Gastrocnemius medialis (tissue), 4 donors: ENCODE results near the gene WWOX. TPM values are rescaled to one million over a fixed set of nuclear protein-coding genes. Genes with fewer than 3 reads are reported as not detected.

Experiments used
- ATAC-seq, 2 donors: fragments of 150-250 bp; one replicate each; pipeline ENCODE4 v1.9.1; 2016
- DNase-seq, 2 donors: peaks; one replicate each; pipeline ENCODE4 v3.0.0-alpha.2; 2019
- H3K27ac ChIP-seq, 4 donors: fragments of 200-600 bp; sonication (generic); 1 replicate in 1 of 4; 2 replicates in 3 of 4; pipeline ENCODE4 v1.5.1; 2016 to 2018; ENCODE audit warnings: mild to moderate bottlenecking in 2 of 4, moderate library complexity in 1 of 4
- H3K27me3 ChIP-seq, 3 donors: fragments of 200-600 bp; sonication (generic) in 2 of 3; 1 replicate in 1 of 3; 2 replicates in 2 of 3; pipeline versions ENCODE4 v1.5.1 to v1.6.0; 2016 to 2019; ENCODE audit warnings: mild to moderate bottlenecking in 1 of 3, moderate library complexity in 1 of 3
- H3K36me3 ChIP-seq, 2 donors: fragments of 200-600 bp; sonication (generic) in 1 of 2; one replicate each; pipeline ENCODE4 v1.5.1; 2017 to 2018
- H3K4me1 ChIP-seq, 2 donors: fragments of 200-600 bp; sonication (generic) in 1 of 2; one replicate each; pipeline ENCODE4 v1.5.1; 2016 to 2017; ENCODE audit warnings: mild to moderate bottlenecking in 2 of 2
- H3K4me3 ChIP-seq, 4 donors: fragments of 200-600 bp; sonication (generic) in 3 of 4; 1 replicate in 1 of 4; 2 replicates in 3 of 4; pipeline ENCODE4 v1.5.1; 2016 to 2019; ENCODE audit warnings: mild to moderate bottlenecking in 2 of 4
- H3K9me3 ChIP-seq, 3 donors: fragments of 200-600 bp; sonication (generic) in 2 of 3; 1 replicate in 1 of 3; 2 replicates in 2 of 3; pipeline ENCODE4 v1.5.1; 2016 to 2019
- CTCF ChIP-seq, 5 experiments: fragments of 450-650 bp in 3 of 5; fragments of 200-600 bp in 2 of 5; sonication (generic) in 2 of 5; IDR thresholded peaks in 4 of 5; conservative IDR thresholded peaks in 1 of 5; 1 replicate in 4 of 5; 2 replicates in 1 of 5; pipeline ENCODE4 v1.5.1; 2016 to 2019; ENCODE audit warnings: antibody characterized with exemption in 5 of 5, mild to moderate bottlenecking in 3 of 5, moderate library complexity in 3 of 5
- POLR2A ChIP-seq, 2 donors: fragments of 450-650 bp; IDR thresholded peaks; one replicate each; pipeline ENCODE4 v1.6.1; 2017; ENCODE audit warnings: antibody characterized with exemption in 2 of 2, mild to moderate bottlenecking in 2 of 2, moderate library complexity in 2 of 2
- in situ Hi-C, 4 donors: fragments of 200-750 bp; cut with MboI; loops; one replicate each; pipeline versions ENCODE4 v1.15.0 to v1.8.0; 2017; ENCODE audit warnings: low sequenced_read_pairs in 4 of 4
- intact Hi-C: fragments of 100-400 bp; cut with DNase I; formaldehyde crosslinking; loops from one replicate; pipeline ENCODE4 v1.15.1; 2023; ENCODE audit warnings: low total_unique reads
- total RNA-seq, 4 donors: library from RNA; depleted of rRNA; stranded (reverse); fragments of >200 nt; gene quantifications; one replicate each; pipeline versions ENCODE4 v1.1.0 to v1.2.3, GENCODE V29; 2016

Gene WWOX
- total RNA-seq, 4 donors from 2014 or later: 3.3 to 13.0 (median 6.0) TPM

GRCh38 chr16:78235168-78235800 is 135.8 kb downstream of the WWOX start:
- H3K4me3 ChIP-seq: no peak overlapping the region
- in situ Hi-C loops: loop anchor here (5.0 to 10.0 kb wide), 2 partner anchors 110 to 113 kb away; no protein-coding TSS in a partner anchor
- intact Hi-C loops: loop anchor here (1.0 kb wide), 1 partner anchor 112 kb away; no protein-coding TSS in a partner anchor
- no peaks in the 10 kb centered on the region for H3K4me1 ChIP-seq
- peak in 1 of 2 donors; percentile 56 for ATAC-seq
- H3K9me3 ChIP-seq: no peaks in the 10 kb centered on the region
- peak in 1 of 2 donors; percentile 40 for DNase-seq
- H3K27me3 ChIP-seq: no peaks in the 10 kb centered on the region
- H3K36me3 ChIP-seq: no peaks in the 10 kb centered on the region
- TF ChIP-seq POLR2A (IDR thresholded peaks at IDR 0.05): no peak
- peak; percentile 46 to 76 (median 66) for TF ChIP-seq CTCF (IDR thresholded peaks at IDR 0.05 in 4 of 5, conservative IDR thresholded peaks at IDR 0.05 in 1 of 5)
- H3K27ac ChIP-seq: no peak overlapping the region

GRCh38 chr16:78235876-78236275 is 136.4 kb downstream of the WWOX start:
- ATAC-seq (no peak), DNase-seq (no peak)
- no peak overlapping the region for H3K4me3 ChIP-seq
- H3K27me3 ChIP-seq: no peaks in the 10 kb centered on the region
- TF ChIP-seq CTCF (IDR thresholded peaks at IDR 0.05 in 4 of 5, conservative IDR thresholded peaks at IDR 0.05 in 1 of 5) (no peak), POLR2A (IDR thresholded peaks at IDR 0.05) (no peak)
- no peaks in the 10 kb centered on the region for H3K9me3 ChIP-seq
- intact Hi-C loops (loop anchor here (1.0 kb wide), 1 partner anchor 113 kb away; no protein-coding TSS in a partner anchor), in situ Hi-C loops (loop anchor here (5.0 to 10.0 kb wide), 2 partner anchors 111 to 114 kb away; no protein-coding TSS in a partner anchor)
- no peaks in the 10 kb centered on the region for H3K4me1 ChIP-seq
- no peak overlapping the region for H3K27ac ChIP-seq
- no peaks in the 10 kb centered on the region for H3K36me3 ChIP-seq

- Histone ChIP-seq H3K27me3 (no peaks in the 10 kb centered on the region), H3K4me3 (no peak overlapping the region), H3K27ac (no peak overlapping the region), H3K4me1 (peaks cover 8 to 11% of the 10 kb centered on the region in 2 donors), H3K9me3 (no peaks in the 10 kb centered on the region), H3K36me3 (no peaks in the 10 kb centered on the region)
- no peak for DNase-seq
- in situ Hi-C loops (loop anchor here (5.0 to 10.0 kb wide), 2 partner anchors 113 to 116 kb away; no protein-coding TSS in a partner anchor), intact Hi-C loops (no loop called here)
- TF ChIP-seq CTCF (IDR thresholded peaks at IDR 0.05 in 4 of 5, conservative IDR thresholded peaks at IDR 0.05 in 1 of 5) (no peak), POLR2A (IDR thresholded peaks at IDR 0.05) (no peak)
- ATAC-seq: no peak
Observed at GRCh38 chr16:78237841-78238240, 138.4 kb downstream of the WWOX start.

- H3K9me3 ChIP-seq: no peaks in the 10 kb centered on the region
- ATAC-seq: no peak
- H3K27me3 ChIP-seq: no peaks in the 10 kb centered on the region
- H3K36me3 ChIP-seq: no peaks in the 10 kb centered on the region
- no peak overlapping the region for H3K27ac ChIP-seq
- in situ Hi-C loops: no loop called here
- no peak overlapping the region for H3K4me3 ChIP-seq
- TF ChIP-seq CTCF (IDR thresholded peaks at IDR 0.05 in 4 of 5, conservative IDR thresholded peaks at IDR 0.05 in 1 of 5) (no peak), POLR2A (IDR thresholded peaks at IDR 0.05) (no peak)
- intact Hi-C loops: no loop called here
- peaks cover 8 to 11% of the 10 kb centered on the region in 2 donors for H3K4me1 ChIP-seq
- no peak for DNase-seq
Observed at GRCh38 chr16:78240459-78241222, 141.2 kb downstream of the WWOX start.
